ENCODE results near the gene TBX4. TPM values are rescaled to one million over a fixed set of nuclear protein-coding genes. Genes with fewer than 3 reads are reported as not detected.

TBX4 gene
- total and polyA plus RNA-seq, 2 of the 13 experiments (the other 11 are each of a cell fraction or from before 2014, with no cell fraction given), result 0.11 to 1.1 TPM

DNA sequence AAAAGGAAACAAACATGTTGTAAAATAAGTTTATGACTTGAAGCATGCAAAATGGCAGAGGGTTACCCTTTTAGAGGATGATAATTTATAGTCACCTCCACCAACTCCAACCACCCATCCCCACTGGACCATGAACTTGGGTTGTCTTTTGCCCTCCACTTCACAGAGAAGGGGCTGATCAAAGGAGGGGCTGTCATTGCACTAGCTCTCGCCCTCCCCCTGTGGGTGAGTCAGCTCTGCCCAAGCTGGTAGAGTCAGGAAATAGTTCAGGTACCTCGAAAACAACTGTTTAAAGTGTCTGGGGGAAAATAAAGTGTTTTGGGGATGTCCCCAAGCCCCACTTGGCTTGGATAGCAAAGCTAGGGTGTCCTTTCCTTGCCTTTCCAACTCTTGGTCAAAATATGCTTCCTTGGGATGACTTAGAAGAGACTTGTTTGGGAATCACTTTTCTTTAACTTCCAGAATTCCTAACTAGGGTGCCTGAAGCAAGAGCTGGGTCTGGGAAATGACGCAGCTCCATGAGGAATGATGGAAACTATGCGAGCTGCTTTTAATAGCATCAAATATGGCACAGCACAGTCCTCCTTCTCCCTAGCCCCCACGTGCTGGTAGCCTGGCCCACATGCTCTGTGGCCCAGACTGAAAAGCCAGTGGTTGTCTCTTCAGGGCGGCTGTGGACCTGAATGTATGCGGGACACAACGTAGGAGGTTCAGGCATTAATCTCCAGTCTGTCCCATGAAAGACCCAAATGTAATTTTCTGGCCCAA, 40.7 kb downstream of the TBX4 start (continued):
- TF ChIP-seq, protein P1, sequence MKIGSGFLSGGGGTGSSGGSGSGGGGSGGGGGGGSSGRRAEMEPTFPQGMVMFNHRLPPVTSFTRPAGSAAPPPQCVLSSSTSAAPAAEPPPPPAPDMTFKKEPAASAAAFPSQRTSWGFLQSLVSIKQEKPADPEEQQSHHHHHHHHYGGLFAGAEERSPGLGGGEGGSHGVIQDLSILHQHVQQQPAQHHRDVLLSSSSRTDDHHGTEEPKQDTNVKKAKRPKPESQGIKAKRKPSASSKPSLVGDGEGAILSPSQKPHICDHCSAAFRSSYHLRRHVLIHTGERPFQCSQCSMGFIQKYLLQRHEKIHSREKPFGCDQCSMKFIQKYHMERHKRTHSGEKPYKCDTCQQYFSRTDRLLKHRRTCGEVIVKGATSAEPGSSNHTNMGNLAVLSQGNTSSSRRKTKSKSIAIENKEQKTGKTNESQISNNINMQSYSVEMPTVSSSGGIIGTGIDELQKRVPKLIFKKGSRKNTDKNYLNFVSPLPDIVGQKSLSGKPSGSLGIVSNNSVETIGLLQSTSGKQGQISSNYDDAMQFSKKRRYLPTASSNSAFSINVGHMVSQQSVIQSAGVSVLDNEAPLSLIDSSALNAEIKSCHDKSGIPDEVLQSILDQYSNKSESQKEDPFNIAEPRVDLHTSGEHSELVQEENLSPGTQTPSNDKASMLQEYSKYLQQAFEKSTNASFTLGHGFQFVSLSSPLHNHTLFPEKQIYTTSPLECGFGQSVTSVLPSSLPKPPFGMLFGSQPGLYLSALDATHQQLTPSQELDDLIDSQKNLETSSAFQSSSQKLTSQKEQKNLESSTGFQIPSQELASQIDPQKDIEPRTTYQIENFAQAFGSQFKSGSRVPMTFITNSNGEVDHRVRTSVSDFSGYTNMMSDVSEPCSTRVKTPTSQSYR (CRISPR knock-in tag; IDR thresholded peaks at IDR 0.05; ENCODE audit: borderline replicate concordance), result peak; percentile 85; the same call in 1 of the 2 replicates
- TF ChIP-seq SALL1 (CRISPR knock-in tag; IDR thresholded peaks at IDR 0.05), result peak; percentile 73
- TF ChIP-seq, protein P2, sequence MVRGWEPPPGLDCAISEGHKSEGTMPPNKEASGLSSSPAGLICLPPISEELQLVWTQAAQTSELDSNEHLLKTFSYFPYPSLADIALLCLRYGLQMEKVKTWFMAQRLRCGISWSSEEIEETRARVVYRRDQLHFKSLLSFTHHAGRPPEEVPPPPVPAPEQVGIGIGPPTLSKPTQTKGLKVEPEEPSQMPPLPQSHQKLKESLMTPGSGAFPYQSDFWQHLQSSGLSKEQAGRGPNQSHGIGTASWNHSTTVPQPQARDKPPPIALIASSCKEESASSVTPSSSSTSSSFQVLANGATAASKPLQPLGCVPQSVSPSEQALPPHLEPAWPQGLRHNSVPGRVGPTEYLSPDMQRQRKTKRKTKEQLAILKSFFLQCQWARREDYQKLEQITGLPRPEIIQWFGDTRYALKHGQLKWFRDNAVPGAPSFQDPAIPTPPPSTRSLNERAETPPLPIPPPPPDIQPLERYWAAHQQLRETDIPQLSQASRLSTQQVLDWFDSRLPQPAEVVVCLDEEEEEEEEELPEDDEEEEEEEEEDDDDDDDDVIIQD (CRISPR knock-in tag; IDR thresholded peaks at IDR 0.05; ENCODE audit: low read depth), result 0 out of 2 replicates have a peak, but pooled peaks have one; percentile 20
- TF ChIP-seq ZNF136 (CRISPR knock-in tag; IDR thresholded peaks at IDR 0.05; ENCODE audit: low read depth), result no peak
- peak; percentile 89 for TF ChIP-seq TCF7 (IDR thresholded peaks at IDR 0.05; ENCODE audit: low read depth)
- TF ChIP-seq, protein P3, sequence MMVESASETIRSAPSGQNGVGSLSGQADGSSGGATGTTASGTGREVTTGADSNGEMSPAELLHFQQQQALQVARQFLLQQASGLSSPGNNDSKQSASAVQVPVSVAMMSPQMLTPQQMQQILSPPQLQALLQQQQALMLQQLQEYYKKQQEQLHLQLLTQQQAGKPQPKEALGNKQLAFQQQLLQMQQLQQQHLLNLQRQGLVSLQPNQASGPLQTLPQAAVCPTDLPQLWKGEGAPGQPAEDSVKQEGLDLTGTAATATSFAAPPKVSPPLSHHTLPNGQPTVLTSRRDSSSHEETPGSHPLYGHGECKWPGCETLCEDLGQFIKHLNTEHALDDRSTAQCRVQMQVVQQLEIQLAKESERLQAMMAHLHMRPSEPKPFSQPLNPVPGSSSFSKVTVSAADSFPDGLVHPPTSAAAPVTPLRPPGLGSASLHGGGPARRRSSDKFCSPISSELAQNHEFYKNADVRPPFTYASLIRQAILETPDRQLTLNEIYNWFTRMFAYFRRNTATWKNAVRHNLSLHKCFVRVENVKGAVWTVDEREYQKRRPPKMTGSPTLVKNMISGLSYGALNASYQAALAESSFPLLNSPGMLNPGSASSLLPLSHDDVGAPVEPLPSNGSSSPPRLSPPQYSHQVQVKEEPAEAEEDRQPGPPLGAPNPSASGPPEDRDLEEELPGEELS (CRISPR knock-in tag; IDR thresholded peaks at IDR 0.05), result 0 out of 2 replicates have a peak, but pooled peaks have one; percentile 18
- peak; percentile 23 for TF ChIP-seq CREM (IDR thresholded peaks at IDR 0.05)
- no peak for TF ChIP-seq CREM (CRISPR knock-in tag; IDR thresholded peaks at IDR 0.05)
- TF ChIP-seq SMC3 (IDR thresholded peaks at IDR 0.05; ENCODE audit: low read length), result peak; percentile 58; the same call in 1 of the 2 replicates
- no peak for TF ChIP-seq MAZ (IDR thresholded peaks at IDR 0.05; ENCODE audit: borderline replicate concordance, low read depth, low read length)
- TF ChIP-seq MAZ (CRISPR knock-in tag; IDR thresholded peaks at IDR 0.05; ENCODE audit: low read depth), result no peak
- TF ChIP-seq YY1 (IDR thresholded peaks at IDR 0.05; ENCODE audit: insufficient read depth, insufficient replicate concordance, low read depth, low read length), result peak; percentile 37
- peak; percentile 64; the same call in 1 of the 2 replicates for TF ChIP-seq NCOR1 (IDR thresholded peaks at IDR 0.05; ENCODE audit: borderline replicate concordance, low read length)
- peak; percentile 64 for TF ChIP-seq RARA (CRISPR knock-in tag; IDR thresholded peaks at IDR 0.05)
- peak; percentile 57; the same call in 1 of the 2 replicates for TF ChIP-seq RXRA (CRISPR knock-in tag; IDR thresholded peaks at IDR 0.05)
- peak; percentile 64; the same call in 1 of the 2 replicates for TF ChIP-seq HNF4G (IDR thresholded peaks at IDR 0.05; ENCODE audit: borderline replicate concordance, low read depth, low read length)
- no peak for TF ChIP-seq HNF4G (CRISPR knock-in tag; IDR thresholded peaks at IDR 0.05; ENCODE audit: borderline replicate concordance, low read depth)
- TF ChIP-seq ZNF331 (CRISPR knock-in tag; IDR thresholded peaks at IDR 0.05), result peak; percentile 39; the same call in 1 of the 2 replicates
- peak; percentile 74 for TF ChIP-seq HNF4A (CRISPR knock-in tag; IDR thresholded peaks at IDR 0.05)
- peak; percentile 84; the same call in 1 of the 2 replicates for TF ChIP-seq SP5 (CRISPR knock-in tag; IDR thresholded peaks at IDR 0.05; ENCODE audit: borderline replicate concordance, low read depth)
- peak; percentile 27; the same call in 1 of the 2 replicates for TF ChIP-seq FOSL1 (CRISPR knock-in tag; IDR thresholded peaks at IDR 0.05; ENCODE audit: borderline replicate concordance)
- peak; percentile 30; the same call in 1 of the 2 replicates for TF ChIP-seq ZMYM3 (CRISPR knock-in tag; IDR thresholded peaks at IDR 0.05)

Data from HepG2 (cell line).